ENCODE results near the gene NEK2.
"Not testable (repeated sequence)": the region's sequence is repeated elsewhere in the genome, so short reads cannot be mapped to it uniquely, and the experiment has no call there.

NEK2 gene

GRCh38 chr1:211630236-211631081 lies 45.0 kb downstream of the NEK2 start:
- DNase-seq, result no peak

GRCh38 chr1:211628417-211628816 lies 47.0 kb downstream of the NEK2 start:
- no peak for DNase-seq

- no peak for DNase-seq
Measured at GRCh38 chr1:211627259-211627658, 48.2 kb downstream of the NEK2 start.

- not testable (repeated sequence) for DNase-seq
Measured at GRCh38 chr1:211625866-211626265, 49.6 kb downstream of the NEK2 start.

- no peak for DNase-seq
Measured at GRCh38 chr1:211625040-211625439, 50.4 kb downstream of the NEK2 start.

- DNase-seq, result no peak
Measured at GRCh38 chr1:211623515-211623914, 51.9 kb downstream of the NEK2 start.

GRCh38 chr1:211621447-211622198 lies 53.8 kb downstream of the NEK2 start:
- no peak for DNase-seq

GRCh38 chr1:211620097-211620496 lies 55.3 kb downstream of the NEK2 start:
- no peak for DNase-seq

GRCh38 chr1:211619033-211619996 lies 56.1 kb downstream of the NEK2 start:
- no peak for DNase-seq

- no peak for DNase-seq
Measured at GRCh38 chr1:211616965-211617297, 58.5 kb downstream of the NEK2 start.

GRCh38 chr1:211616231-211616964 lies 59.0 kb downstream of the NEK2 start:
- DNase-seq, result no peak

GRCh38 chr1:211614615-211615014 lies 60.8 kb downstream of the NEK2 start:
- no peak for DNase-seq

GRCh38 chr1:211613951-211614350 lies 61.5 kb downstream of the NEK2 start:
- no peak for DNase-seq

GRCh38 chr1:211613108-211613947 lies 62.1 kb downstream of the NEK2 start:
- no peak for DNase-seq

GRCh38 chr1:211612786-211613107 lies 62.7 kb downstream of the NEK2 start:
- no peak for DNase-seq

Measured in COR-L47 (cell line).